ENCODE measurements around the gene MYO16. TPM values are rescaled to one million over a fixed set of nuclear protein-coding genes. Genes with fewer than 3 reads are reported as not detected.

The MYO16 gene
- total RNA-seq, 1 donor from 2014 or later, result 22.0 TPM

DNA sequence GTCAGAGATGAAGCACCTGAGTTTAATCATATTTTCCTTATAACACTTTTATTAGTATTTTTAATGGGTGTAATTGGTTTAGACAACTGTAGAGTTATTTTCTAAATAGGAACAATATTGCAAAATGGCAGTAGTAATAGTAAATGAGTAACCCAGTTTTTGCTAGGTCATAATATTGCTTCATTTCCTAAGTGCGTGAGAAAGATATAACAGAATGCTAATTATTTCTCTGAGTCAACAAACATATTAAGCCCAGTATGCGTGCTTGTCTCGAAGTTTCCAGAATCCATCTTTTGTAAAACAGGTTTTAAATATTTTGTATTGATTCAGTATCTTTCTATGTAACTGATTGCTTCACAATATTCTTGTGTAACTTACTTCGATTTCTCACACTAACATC is 315.3 kb downstream of the MYO16 start:
- TF ChIP-seq, protein P1, sequence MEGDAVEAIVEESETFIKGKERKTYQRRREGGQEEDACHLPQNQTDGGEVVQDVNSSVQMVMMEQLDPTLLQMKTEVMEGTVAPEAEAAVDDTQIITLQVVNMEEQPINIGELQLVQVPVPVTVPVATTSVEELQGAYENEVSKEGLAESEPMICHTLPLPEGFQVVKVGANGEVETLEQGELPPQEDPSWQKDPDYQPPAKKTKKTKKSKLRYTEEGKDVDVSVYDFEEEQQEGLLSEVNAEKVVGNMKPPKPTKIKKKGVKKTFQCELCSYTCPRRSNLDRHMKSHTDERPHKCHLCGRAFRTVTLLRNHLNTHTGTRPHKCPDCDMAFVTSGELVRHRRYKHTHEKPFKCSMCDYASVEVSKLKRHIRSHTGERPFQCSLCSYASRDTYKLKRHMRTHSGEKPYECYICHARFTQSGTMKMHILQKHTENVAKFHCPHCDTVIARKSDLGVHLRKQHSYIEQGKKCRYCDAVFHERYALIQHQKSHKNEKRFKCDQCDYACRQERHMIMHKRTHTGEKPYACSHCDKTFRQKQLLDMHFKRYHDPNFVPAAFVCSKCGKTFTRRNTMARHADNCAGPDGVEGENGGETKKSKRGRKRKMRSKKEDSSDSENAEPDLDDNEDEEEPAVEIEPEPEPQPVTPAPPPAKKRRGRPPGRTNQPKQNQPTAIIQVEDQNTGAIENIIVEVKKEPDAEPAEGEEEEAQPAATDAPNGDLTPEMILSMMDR (IDR thresholded peaks at IDR 0.05; ENCODE audit: partially characterized antibody, unreplicated experiment), result no peak
- Mint-ChIP-seq H3K4me1 (ENCODE audit: low read depth, unreplicated experiment) (no peaks in the 10 kb centered on the region), H3K27ac (ENCODE audit: unreplicated experiment) (no peak overlapping the region), H3K36me3 (ENCODE audit: unreplicated experiment) (no peaks in the 10 kb centered on the region), H3K27me3 (ENCODE audit: unreplicated experiment) (no peaks in the 10 kb centered on the region), H3K4me3 (ENCODE audit: unreplicated experiment) (no peak overlapping the region), H3K9me3 (ENCODE audit: unreplicated experiment) (no peaks in the 10 kb centered on the region)
- DNase-seq, result no peak

DNA sequence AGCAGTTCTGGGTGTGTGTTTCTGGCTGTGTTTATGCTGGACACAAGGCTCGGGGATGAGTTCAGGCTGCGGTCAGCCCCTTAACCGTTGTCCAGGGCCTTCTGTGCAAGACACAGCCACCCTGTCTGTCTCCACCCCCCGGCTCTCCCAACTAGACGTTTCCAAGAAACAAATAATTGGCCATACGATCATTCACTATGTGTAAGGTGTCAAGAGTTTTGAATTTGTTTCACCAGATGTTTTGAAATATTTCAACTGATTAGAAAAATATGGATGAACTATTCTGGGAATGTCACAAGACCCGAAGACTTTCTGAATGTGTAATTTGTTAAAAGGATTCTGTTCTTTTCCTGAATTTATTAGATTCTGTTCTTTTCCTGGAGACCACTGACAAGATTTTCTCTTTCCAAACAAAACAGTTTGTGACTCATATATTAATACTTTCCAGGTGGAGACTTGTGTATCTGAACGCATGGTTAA is 318.2 kb downstream of the MYO16 start:
- no peaks in the 10 kb centered on the region for H3K9me3 Mint-ChIP-seq (ENCODE audit: unreplicated experiment)
- no peaks in the 10 kb centered on the region for H3K27me3 Mint-ChIP-seq (ENCODE audit: unreplicated experiment)
- no peaks in the 10 kb centered on the region for H3K36me3 Mint-ChIP-seq (ENCODE audit: unreplicated experiment)
- H3K4me1 Mint-ChIP-seq (ENCODE audit: low read depth, unreplicated experiment), result no peaks in the 10 kb centered on the region
- H3K4me3 Mint-ChIP-seq (ENCODE audit: unreplicated experiment), result no peak overlapping the region
- no peak overlapping the region for H3K27ac Mint-ChIP-seq (ENCODE audit: unreplicated experiment)
- TF ChIP-seq, protein P1 (IDR thresholded peaks at IDR 0.05; ENCODE audit: partially characterized antibody, unreplicated experiment), result no peak
- DNase-seq, result no peak

DNA sequence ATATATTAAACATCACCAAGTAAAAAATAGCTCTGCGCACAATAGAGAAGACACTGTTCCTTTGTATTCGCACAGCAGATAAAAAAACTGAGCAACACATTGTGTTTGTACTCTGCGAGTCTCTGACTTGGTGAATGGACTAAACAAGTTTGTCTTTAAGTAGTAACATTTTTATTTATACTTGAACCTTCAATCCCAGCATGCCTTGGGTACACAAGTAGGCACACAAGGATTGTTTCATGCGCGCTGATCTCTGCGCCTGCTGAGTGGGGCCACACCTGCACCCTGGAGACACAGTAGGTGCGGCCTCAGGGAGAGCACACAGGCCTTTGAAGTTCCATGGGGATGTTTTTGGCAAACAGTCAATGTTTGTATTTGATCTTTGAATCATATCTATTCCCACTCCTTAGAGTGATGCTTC is 318.9 kb downstream of the MYO16 start:
- Mint-ChIP-seq H3K9me3 (ENCODE audit: unreplicated experiment) (no peaks in the 10 kb centered on the region), H3K36me3 (ENCODE audit: unreplicated experiment) (no peaks in the 10 kb centered on the region), H3K4me1 (ENCODE audit: low read depth, unreplicated experiment) (no peaks in the 10 kb centered on the region), H3K4me3 (ENCODE audit: unreplicated experiment) (no peak overlapping the region), H3K27me3 (ENCODE audit: unreplicated experiment) (no peaks in the 10 kb centered on the region), H3K27ac (ENCODE audit: unreplicated experiment) (no peak overlapping the region)
- TF ChIP-seq, protein P1 (IDR thresholded peaks at IDR 0.05; ENCODE audit: partially characterized antibody, unreplicated experiment), result no peak
- DNase-seq, result no peak

DNA sequence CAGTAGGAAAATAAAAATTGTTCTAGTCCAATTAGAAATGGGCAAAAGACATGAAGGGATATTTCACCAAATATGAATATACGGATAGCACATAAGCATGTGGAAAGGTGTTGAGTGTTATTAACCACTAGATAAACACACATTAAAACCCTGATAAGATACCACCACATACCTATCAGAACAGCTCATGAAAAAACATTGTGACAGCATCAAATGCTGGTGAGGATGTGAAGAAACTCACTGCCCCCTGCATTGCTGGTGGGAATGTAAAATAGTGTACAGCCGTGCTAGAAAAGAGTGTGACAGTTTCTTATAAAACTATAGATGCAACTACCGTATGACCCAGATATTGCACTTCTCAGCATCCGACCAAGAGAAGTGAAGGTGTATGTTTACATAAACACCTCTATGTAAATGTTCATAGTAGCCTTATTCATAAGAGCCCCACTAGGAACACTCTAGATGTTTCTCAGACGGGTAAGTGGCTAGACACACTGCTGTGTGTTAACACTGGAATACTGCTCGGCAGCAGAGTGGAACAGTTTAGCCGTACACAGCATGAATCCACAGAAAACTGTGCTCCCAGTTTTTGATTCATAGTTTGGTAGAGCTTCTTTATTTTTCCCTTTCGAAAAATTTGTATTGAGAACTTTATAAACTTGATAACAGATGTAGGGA is 321.1 kb downstream of the MYO16 start:
- Mint-ChIP-seq H3K27ac (ENCODE audit: unreplicated experiment) (no peak overlapping the region), H3K27me3 (ENCODE audit: unreplicated experiment) (no peaks in the 10 kb centered on the region), H3K4me1 (ENCODE audit: low read depth, unreplicated experiment) (no peaks in the 10 kb centered on the region), H3K4me3 (ENCODE audit: unreplicated experiment) (no peak overlapping the region), H3K36me3 (ENCODE audit: unreplicated experiment) (peaks cover 5% of the 10 kb centered on the region), H3K9me3 (ENCODE audit: unreplicated experiment) (no peaks in the 10 kb centered on the region)
- TF ChIP-seq, protein P1 (IDR thresholded peaks at IDR 0.05; ENCODE audit: partially characterized antibody, unreplicated experiment), result no peak
- DNase-seq, result no peak

DNA sequence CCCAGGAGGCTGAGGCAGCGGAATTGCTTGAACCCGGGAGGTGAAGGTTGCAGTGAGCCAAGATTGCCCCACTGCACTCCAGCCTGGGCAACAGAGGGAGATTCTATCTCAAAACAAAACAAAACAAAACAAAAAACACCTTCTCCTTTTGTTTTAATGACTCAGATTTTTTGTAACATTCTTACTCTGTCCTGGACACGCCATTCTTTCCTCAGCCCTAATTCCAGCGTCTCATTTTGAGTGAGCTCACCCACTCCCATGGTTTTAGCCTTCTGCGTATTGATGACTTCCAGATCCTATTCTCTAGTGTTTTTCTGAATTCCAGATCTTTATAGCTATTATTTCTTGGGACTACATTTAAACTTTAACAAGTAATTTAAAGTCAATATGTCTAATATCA is 326.3 kb downstream of the MYO16 start:
- Mint-ChIP-seq H3K27me3 (ENCODE audit: unreplicated experiment) (peaks cover 3% of the 10 kb centered on the region), H3K36me3 (ENCODE audit: unreplicated experiment) (peaks cover 5% of the 10 kb centered on the region), H3K4me3 (ENCODE audit: unreplicated experiment) (no peak overlapping the region), H3K4me1 (ENCODE audit: low read depth, unreplicated experiment) (no peaks in the 10 kb centered on the region), H3K9me3 (ENCODE audit: unreplicated experiment) (no peaks in the 10 kb centered on the region), H3K27ac (ENCODE audit: unreplicated experiment) (no peak overlapping the region)
- DNase-seq, result no peak
- TF ChIP-seq, protein P1 (IDR thresholded peaks at IDR 0.05; ENCODE audit: partially characterized antibody, unreplicated experiment), result no peak
